IMR-90 (cell line): ENCODE data around the gene ZNF296. TPM values are rescaled to one million over a fixed set of nuclear protein-coding genes. Genes with fewer than 3 reads are reported as not detected.

Experiments
- ATAC-seq: fragments of 200-7000 bp; cut with Tn5 transposase; 2 replicates; pipeline ENCODE4 v1.9.1; 2020; ENCODE audit warnings: low read depth, mild to moderate bottlenecking, moderate library complexity
- BruUV-seq: library from RNA; stranded (reverse); fragments of 400-500 nt; replicated peaks from 2 replicates; lab custom pipeline; 2021; lab: Mats Ljungman, UMichigan
- CTCF ChIA-PET: fragments of 300-600 bp; formaldehyde crosslinking; extraction: SDS; loops from one replicate; lab custom pipeline; 2021; ENCODE audit warnings: antibody characterized with exemption; lab: Yijun Ruan, JAX
- POLR2A ChIA-PET: fragments of 300-600 bp; sonication (Branson Sonifier 250); formaldehyde crosslinking; loops from one replicate; lab custom pipeline; 2022; ENCODE audit warnings: antibody characterized with exemption; ENCODE audit not compliant: unreplicated experiment; lab: Charles Lee
- DNase-seq: peaks from one replicate; pipeline ENCODE4 v3.0.0; 2013
- H2AFZ ChIP-seq: replicated peaks from 2 replicates; pipeline ENCODE3; 2013; ENCODE audit warnings: low read length, mild to moderate bottlenecking; ENCODE audit not compliant: poor library complexity
- H2AK5ac ChIP-seq: 2 replicates; pipeline ENCODE4 v1.6.1; 2013; ENCODE audit warnings: low read depth, low read length, inconsistent platforms
- H2AK9ac ChIP-seq: replicated peaks from 2 replicates; pipeline ENCODE3; 2013; ENCODE audit warnings: mild to moderate bottlenecking, low read depth, low read length, moderate library complexity; ENCODE audit not compliant: poor library complexity
- H2BK120ac ChIP-seq: 2 replicates; pipeline ENCODE4 v1.6.1; 2013; ENCODE audit warnings: low read depth, low read length, inconsistent platforms
- H2BK15ac ChIP-seq: 3 replicates; pipeline ENCODE4 v1.6.1; 2013; ENCODE audit warnings: low read depth, low read length, inconsistent platforms
- H2BK20ac ChIP-seq: 2 replicates; pipeline ENCODE4 v1.6.1; 2013; ENCODE audit warnings: low read depth, mild to moderate bottlenecking, inconsistent platforms, low read length, moderate library complexity
- H2BK5ac ChIP-seq: 2 replicates; pipeline ENCODE4 v1.6.1; 2013; ENCODE audit warnings: mild to moderate bottlenecking, low read depth, low read length, inconsistent platforms; ENCODE audit not compliant: poor library complexity, severe bottlenecking
- H3K14ac ChIP-seq: replicated peaks from 2 replicates; pipeline ENCODE4 v1.6.1; 2013; ENCODE audit warnings: low read depth, low read length, inconsistent platforms
- H3K18ac ChIP-seq: 2 replicates; pipeline ENCODE4 v1.6.1; 2013; ENCODE audit warnings: low read depth, low read length, control low read depth
- H3K23ac ChIP-seq: 2 replicates; pipeline ENCODE4 v1.6.1; 2013; ENCODE audit warnings: low read depth, low read length, inconsistent platforms
- H3K27ac ChIP-seq: 2 replicates; pipeline ENCODE4 v1.5.1; 2013; ENCODE audit warnings: mild to moderate bottlenecking, control low read depth, low read length; ENCODE audit not compliant: insufficient read depth
- H3K27me3 ChIP-seq: 2 replicates; pipeline ENCODE4 v1.6.1; 2013; ENCODE audit warnings: low read length; ENCODE audit not compliant: control insufficient read depth, insufficient read depth
- H3K36me3 ChIP-seq: 2 replicates; pipeline ENCODE4 v1.6.1; 2013; ENCODE audit warnings: low read length, mixed read lengths; ENCODE audit not compliant: control insufficient read depth, insufficient read depth
- H3K4ac ChIP-seq: 2 replicates; pipeline ENCODE4 v1.6.1; 2013; ENCODE audit warnings: low read depth, low read length, inconsistent platforms
- H3K4me1 ChIP-seq: 2 replicates; pipeline ENCODE4 v1.6.1; 2013; ENCODE audit warnings: low read length, mixed read lengths; ENCODE audit not compliant: control insufficient read depth, insufficient read depth
- H3K4me2 ChIP-seq: 2 replicates; pipeline ENCODE4 v1.6.1; 2013; ENCODE audit warnings: low read depth, mild to moderate bottlenecking, control low read depth, low read length, moderate library complexity
- H3K4me3 ChIP-seq: 2 replicates; pipeline ENCODE4 v1.5.1; 2013; ENCODE audit warnings: low read depth, mild to moderate bottlenecking, control low read depth, low read length, moderate library complexity; ENCODE audit not compliant: insufficient read depth
- H3K56ac ChIP-seq: 2 replicates; pipeline ENCODE4 v1.6.1; 2013; ENCODE audit warnings: low read length, inconsistent platforms; ENCODE audit not compliant: insufficient read depth; ENCODE audit errors: extremely low read depth
- H3K79me1 ChIP-seq, 2 experiments: 2 replicates each; pipeline ENCODE4 v1.6.1; 2013; ENCODE audit warnings: low read length in 2 of 2, inconsistent platforms in 1 of 2, low read depth in 1 of 2
- H3K9ac ChIP-seq: 2 replicates; pipeline ENCODE4 v1.6.1; 2013; ENCODE audit warnings: low read depth, low read length, control low read depth
- H3K9me1 ChIP-seq: 2 replicates; pipeline ENCODE4 v1.6.1; 2013; ENCODE audit warnings: low read length, inconsistent platforms; ENCODE audit not compliant: insufficient read depth
- H3K9me3 ChIP-seq: 2 replicates; pipeline ENCODE4 v1.6.1; 2013; ENCODE audit warnings: low read length; ENCODE audit not compliant: control insufficient read depth, insufficient read depth
- H4K20me1 ChIP-seq: 2 replicates; pipeline ENCODE4 v1.6.1; 2013; ENCODE audit warnings: low read length, inconsistent platforms; ENCODE audit not compliant: insufficient read depth
- H4K5ac ChIP-seq: 2 replicates; pipeline ENCODE4 v1.6.1; 2013; ENCODE audit warnings: mild to moderate bottlenecking, low read depth, low read length, control low read depth
- H4K8ac ChIP-seq, 2 experiments: 2 replicates each; pipeline ENCODE4 v1.6.1; 2013; ENCODE audit warnings: low read depth in 2 of 2, low read length in 2 of 2, control low read depth in 1 of 2, inconsistent platforms in 1 of 2
- H4K91ac ChIP-seq: 2 replicates; pipeline ENCODE4 v1.6.1; 2013; ENCODE audit warnings: low read depth, low read length, inconsistent platforms; ENCODE audit not compliant: insufficient read depth
- CTCF ChIP-seq: conservative IDR thresholded peaks from 2 replicates; pipeline ENCODE4 v1.5.1; 2012; ENCODE audit warnings: mild to moderate bottlenecking, low read depth, low read length, improper control_type of control experiment
- FOS ChIP-seq: fragments of 150-350 bp; IDR thresholded peaks from 2 replicates; pipeline ENCODE4 v1.6.1; 2016; ENCODE audit warnings: low read depth, low read length
- RFX5 ChIP-seq: IDR thresholded peaks from 2 replicates; pipeline ENCODE4 v1.8.0; 2012; ENCODE audit warnings: low read depth, mild to moderate bottlenecking, low read length, moderate library complexity
- WGBS, 2 experiments: methylation state at CpG; one replicate each; pipeline versions ENCODE4 v1.1.5 to v1.1.7; 2013; ENCODE audit warnings: missing lambda C conversion rate in 2 of 2; ENCODE audit not compliant: insufficient read length in 1 of 2; ENCODE audit errors: extremely low coverage in 2 of 2; 5-methylcytosine and 5-hydroxymethylcytosine counted together
- dilution Hi-C: fragments of 300-500 bp; cut with HindIII; formaldehyde crosslinking; loops from one replicate; pipeline ENCODE4 v1.14.3; 2018; ENCODE audit warnings: low sequenced_read_pairs; ENCODE audit not compliant: unreplicated experiment
- in situ Hi-C: fragments of 300-500 bp; cut with MboI; formaldehyde crosslinking; loops from 3 replicates; pipeline ENCODE4 v1.14.3; 2019; ENCODE audit warnings: low sequenced_read_pairs, inconsistent platforms, mixed read lengths
- intact Hi-C: fragments of 100-400 bp; cut with micrococcal nuclease; formaldehyde crosslinking; loops from 2 replicates; pipeline ENCODE4 v1.10.0; 2022
- polyA plus RNA-seq, 3 experiments: library from polyadenylated mRNA; depleted of rRNA; stranded (reverse); fragments of >200 nt; gene quantifications; 2 replicates each; pipeline ENCODE4 v1.2.3, GENCODE V29; 2012; ENCODE audit warnings: low replicate concordance in 1 of 3
- total RNA-seq: library from RNA; depleted of rRNA; stranded (reverse); fragments of >200 nt; gene quantifications from 2 replicates; pipeline ENCODE4 v1.2.3, GENCODE V29; 2012

ZNF296 gene
- total and polyA plus RNA-seq, 2 of the 4 experiments (the other 2 are of a cell fraction) = 0.10 TPM; not detected in 1

DNA sequence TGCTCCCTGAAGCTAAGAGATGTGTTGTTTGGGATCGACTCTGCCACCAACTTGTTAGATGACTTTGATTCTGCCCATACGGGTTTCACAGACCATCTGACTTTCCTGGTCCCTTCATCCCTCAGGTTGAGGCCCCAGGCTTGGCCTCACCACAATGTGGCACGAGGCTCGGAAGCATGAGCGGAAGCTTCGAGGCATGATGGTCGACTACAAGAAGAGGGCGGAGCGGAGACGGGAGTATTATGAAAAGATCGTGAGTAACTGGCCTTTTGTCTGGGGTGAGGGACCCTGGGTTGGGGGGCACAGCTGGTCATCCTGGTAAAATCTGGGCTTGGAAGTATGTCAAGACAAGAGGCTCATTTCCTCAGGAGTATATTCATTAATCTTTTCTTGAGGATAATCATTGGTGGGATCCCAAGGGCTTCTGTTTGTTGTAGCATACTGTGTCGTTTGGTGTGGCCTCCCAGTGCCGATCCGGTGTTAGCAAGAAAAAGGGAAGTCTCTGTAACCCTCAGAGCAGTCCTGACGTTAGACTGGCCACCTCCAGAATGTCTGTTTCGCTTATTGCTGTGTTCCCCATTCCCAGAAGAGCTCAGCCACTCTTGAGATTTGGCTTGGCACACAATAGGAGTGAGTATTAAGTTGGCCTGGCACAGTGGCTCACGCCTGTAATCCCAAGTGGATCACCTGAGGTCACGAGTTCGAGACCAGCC, 36.1 kb downstream of the ZNF296 start:
- Histone ChIP-seq H3K36me3 (peaks cover 39% of the 10 kb centered on the region), H3K27ac (no peak overlapping the region), H2BK20ac (no peak overlapping the region), H3K9me1 (peaks cover 15% of the 10 kb centered on the region), H4K8ac (no peak overlapping the region), H2AFZ (no peak overlapping the region), H2BK5ac (no peak overlapping the region), H2BK120ac (no peak overlapping the region), H2AK9ac (peak overlapping the region; percentile 89), H3K4me1 (peaks cover 11% of the 10 kb centered on the region), H2AK5ac (no peak overlapping the region), H3K14ac (no peak overlapping the region), H3K18ac (no peak overlapping the region), H3K4me3 (peak overlapping the region; percentile 91; the same call in 1 of the 2 replicates), H4K91ac (no peak overlapping the region), H3K79me1 (peaks cover 29 to 47% of the 10 kb centered on the region in 2 experiments), H3K23ac (no peak overlapping the region), H4K5ac (no peak overlapping the region), H3K4me2 (peak overlapping the region; percentile 93), H3K9ac (peak overlapping the region; percentile 95; the same call in 1 of the 2 replicates), H3K27me3 (no peaks in the 10 kb centered on the region), H3K56ac (no peak overlapping the region), H3K9me3 (no peaks in the 10 kb centered on the region), H2BK15ac (no peak overlapping the region), H4K20me1 (peaks cover 54% of the 10 kb centered on the region), H3K4ac (no peak overlapping the region)
- DNase-seq (no peak), ATAC-seq (no peak)
- WGBS, 2 experiments = 90% methylated on average over 6 of the region's 19 CpGs; no CpG with 5 or more reads in 1 of the 2 experiments
- ChIA-PET CTCF (interaction anchor here (0.9 kb wide), 1 partner anchor 19 kb away, joined by 5 read pairs; no protein-coding TSS in a partner anchor), POLR2A (no interaction called here)
- in situ Hi-C loops = no loop called here
- intact Hi-C loops = no loop called here
- dilution Hi-C loops = no loop called here
- no TSS peak for BruUV-seq
- TF ChIP-seq FOS (no peak), CTCF (no peak), RFX5 (no peak)
